Fibroblast of skin of right quadriceps (primary cell): ENCODE results near the gene SON.
A peak's percentile ranks its signal among the peaks of the same experiment; 100 is the strongest.
"Not testable (repeated sequence)": the region's sequence is repeated elsewhere in the genome, so short reads cannot be mapped to it uniquely, and the experiment has no call there.

Experiments used
- DNase-seq: peaks from one replicate; pipeline ENCODE4 v3.0.0-alpha.2; 2013

Gene SON

DNA sequence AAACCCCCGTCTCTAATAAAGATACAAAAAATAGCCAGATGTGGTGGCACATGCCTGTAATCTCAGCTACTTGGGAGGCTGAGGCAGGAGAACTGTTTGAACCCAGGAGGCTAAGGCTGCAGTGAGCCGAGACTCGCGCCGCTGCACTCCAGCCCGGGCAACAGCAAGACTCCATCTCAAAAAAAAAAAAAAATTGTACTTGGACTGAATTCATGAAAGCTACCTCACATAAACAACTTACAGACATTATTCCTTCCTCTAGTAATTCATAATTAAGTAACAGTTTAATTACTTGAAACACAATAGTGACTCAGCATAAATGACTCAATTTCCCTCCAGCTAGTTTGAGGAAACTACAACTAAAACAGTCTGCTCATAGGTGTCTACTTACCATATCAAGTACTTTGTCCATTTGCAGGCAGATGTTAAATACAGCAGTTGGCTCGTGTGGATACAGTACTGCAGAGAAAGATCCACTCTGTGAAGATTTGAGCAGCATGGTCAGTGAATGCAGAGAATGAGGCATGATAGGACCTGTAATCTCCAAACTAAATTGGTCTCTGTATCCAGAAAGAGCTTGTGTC lies 36.2 kb downstream of the SON start:
- peak; percentile 46 for DNase-seq

DNA sequence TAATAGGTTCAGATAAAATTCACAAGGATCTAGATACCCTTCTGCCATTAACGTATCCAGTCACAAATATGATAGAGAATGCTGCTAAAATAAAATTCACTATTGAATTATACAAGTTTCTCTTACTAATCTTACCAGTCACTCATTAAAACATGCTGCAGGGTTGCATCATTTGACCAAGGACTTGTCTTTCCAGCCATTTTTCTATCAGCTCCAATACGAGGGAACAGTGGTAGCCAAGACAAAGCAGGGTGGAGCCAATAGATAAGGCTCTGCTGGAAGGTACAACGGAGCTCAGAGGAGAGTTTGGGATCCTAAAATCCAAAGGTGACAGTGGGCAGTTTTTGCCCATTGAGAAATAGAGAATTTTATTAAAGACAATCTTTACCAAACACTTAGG lies 41.6 kb downstream of the SON start:
- DNase-seq = no peak

DNA sequence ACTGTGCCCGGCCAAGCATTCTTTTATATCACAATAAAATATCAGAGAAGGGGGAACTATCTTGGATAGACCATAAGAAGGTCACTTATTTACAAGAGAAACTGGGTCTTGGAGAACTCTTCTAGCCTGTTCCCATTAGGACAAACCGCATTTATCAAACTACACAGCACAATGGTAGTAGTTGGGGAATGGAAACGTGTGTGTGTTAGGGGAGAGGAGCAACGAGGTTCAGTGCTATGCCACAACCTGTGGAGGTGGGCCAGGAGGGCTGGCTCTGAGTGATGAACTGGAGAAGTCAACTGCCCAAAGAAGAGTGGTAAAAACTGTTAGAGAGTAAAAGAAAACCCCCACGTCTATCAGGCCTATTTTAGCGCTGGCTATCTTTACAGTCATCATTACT lies 44.1 kb downstream of the SON start:
- DNase-seq = no peak

DNA sequence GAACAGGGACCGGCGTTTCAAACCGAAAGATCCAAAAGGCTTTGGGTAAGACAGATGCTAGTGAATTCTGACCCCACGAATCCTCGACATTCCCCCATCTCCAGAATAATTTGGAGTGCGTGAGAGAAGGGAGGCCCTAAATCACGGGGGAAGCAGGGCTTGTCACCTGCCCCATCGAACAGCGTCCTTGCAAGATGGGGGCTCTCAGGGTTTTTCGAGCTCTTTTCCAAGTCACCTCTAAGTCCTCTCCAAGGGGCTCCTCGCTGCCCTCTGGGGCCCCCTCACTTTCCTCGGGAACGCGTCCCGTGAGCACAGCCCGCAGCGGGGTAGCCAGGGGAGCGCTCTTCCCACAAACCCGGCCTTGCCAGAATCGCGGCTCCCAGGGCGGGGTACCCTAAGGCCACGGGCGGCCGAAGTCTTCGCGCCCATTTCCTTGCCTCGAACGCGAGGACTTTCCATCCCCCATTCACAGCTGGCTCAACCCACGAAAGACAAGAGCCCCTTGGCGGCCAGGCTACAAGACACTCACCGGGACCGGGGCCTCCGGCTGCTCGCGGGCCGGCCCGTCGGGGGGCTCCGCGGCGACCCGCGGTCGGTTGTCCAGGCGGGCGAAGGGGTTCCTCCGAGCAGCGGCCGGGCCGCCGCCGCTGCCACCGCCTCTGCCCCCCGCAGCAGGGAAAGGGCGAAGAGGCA lies 45.1 kb downstream of the SON start:
- DNase-seq = peak; percentile 35

DNA sequence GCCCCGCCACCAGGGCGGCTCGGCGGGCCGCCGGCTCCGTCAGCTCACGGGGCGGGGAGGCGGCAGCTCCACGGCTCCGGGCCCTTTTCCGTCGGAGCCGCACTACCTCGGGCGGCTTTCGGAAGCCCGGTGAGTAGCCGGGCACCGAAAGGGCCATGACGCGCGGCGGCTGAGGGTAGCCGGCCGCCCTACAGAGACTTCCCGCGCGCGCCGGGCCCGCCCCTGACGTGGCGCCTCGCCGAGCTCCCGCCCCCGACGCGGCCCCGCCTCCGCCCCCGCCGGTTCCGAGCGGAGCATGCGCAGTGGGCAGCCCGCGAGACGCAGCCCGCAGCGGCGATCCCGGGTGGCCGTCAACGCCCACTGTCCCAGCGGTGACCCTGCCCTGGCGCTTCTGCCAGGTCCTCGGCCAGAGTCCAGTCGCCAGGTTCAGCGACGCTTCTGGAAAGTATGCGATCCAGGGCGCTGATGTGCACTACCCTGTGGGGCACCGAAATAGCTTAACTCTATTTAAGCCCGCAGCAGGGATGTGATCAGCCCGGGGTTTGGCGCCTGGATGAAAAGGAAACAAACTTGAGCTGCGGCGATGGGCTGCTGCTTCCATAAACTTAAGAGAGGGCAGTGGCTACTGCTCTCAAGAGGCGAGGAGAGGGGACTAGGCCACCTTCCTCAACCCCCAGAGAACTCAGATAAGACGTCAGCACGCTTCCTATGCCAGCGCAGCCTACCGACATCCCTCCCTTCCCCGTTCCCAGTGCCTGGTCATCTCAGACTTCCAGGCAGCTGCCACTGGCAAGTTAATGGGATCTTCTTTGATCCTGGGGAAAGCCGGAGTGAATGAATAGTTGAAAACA lies 45.9 kb downstream of the SON start, which contains the start of gene DONSON:
TSS of gene DONSON (minus strand) at position 200 of the 851 bp plus-strand sequence. CDS start at position 157, 43 bp downstream.
- DNase-seq = peak; percentile 81

DNA sequence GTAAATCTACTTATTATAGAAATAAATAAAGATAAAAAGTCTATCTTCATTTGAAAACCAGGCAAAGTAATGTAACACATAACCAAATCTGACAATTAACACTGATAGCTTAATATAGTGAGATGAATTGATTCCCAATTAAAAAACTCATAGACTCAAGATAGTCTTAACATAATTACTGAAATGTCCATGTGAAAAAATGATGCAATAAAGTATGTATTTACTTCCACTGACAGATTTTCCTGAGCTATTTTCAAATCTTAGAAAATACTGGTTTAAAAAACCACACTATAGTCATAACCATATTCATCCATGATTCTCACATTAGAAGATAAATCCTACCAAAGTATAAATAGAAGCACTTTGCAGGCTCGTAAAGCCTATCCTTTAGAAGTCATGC lies 55.2 kb downstream of the SON start:
- no peak for DNase-seq

DNA sequence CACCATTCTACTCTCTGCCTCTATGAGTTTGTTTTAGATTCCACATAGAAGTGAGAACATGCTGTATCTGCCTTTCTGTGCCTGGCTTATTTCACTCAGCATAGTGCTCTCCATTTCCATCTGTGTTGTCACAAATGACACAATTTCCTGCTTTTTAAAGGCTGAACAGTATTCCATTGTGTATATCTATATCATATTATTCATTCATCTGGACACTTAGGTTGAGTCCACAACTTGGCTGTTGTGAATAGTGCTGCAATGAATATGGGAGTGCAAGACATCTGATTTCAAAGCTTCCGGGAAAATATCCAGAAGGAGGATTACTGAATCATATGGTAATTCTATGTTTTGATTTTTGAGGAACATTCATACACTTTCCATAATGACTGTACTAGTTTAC lies 65.7 kb downstream of the SON start:
- DNase-seq = peak; percentile 13

DNA sequence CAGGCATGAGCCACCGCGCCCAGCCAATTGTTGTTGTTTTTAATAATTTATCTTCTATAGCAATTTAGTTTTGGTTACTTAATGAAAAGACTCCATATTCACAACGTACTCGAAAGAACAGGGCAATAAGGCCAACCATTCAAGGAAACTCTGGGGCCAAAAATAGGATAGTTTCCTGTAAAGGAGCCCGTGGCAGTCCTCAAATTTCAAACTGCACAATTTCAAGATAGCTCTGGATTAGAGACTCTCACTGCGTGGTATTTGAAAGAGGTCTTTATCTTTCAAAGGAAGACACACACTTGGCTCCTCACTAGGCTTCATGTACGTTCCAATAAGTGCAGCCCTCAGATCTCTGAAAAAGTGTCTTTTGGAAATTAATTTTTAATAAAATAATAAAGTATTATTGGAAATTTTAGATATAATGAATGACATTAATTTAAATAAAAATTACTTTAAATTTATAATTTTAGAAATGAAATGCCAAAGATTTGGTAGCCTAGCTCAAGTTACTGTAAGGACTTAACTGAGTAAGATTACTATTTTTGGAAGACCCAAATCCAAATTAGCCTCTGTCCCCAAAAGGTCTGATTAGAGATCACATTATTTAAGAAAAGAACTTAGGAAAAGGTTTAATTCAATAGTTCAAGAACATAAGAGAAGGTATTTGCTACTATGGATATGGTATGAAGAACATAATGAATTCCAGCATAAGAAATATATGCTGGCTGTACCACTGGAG lies 68.3 kb downstream of the SON start:
- no peak for DNase-seq

DNA sequence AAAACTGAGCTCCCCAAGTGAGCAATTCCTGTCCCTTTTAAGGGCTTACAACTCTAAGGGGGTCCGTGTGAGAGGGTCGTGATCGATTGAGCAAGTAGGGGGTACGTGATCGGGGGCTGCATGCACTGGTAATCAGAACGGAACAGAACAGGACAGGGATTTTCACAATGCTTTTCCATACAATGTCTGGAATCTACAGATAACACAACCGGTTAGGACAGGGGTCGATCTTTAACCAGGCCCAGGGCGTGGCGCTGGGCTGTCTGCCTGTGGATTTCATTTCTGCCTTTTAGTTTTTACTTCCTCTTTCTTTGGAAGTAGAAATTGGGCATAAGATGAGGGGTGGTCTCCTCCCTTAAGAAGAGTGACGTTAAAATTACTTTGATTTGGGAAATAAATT lies 74.7 kb downstream of the SON start:
- not testable (repeated sequence) for DNase-seq

DNA sequence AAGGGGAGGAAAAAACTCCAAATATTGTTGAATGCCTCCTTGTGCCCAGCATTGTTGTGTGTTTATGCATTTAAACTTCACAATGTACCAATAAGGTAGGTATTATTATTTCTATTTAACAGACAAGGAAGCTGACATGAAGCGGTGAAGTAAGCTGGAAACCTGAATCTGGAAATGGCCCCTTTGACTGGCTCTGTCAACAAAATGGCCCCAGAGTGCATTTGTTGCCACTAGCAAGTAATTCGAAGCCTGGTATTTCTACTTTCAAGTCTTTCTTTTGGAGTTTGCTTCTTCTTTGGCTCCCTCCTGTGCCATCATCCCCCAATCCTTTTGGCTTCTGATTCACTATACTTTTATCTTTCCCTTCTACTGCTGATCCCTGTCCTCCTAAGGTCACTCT lies 75.6 kb downstream of the SON start:
- no peak for DNase-seq

DNA sequence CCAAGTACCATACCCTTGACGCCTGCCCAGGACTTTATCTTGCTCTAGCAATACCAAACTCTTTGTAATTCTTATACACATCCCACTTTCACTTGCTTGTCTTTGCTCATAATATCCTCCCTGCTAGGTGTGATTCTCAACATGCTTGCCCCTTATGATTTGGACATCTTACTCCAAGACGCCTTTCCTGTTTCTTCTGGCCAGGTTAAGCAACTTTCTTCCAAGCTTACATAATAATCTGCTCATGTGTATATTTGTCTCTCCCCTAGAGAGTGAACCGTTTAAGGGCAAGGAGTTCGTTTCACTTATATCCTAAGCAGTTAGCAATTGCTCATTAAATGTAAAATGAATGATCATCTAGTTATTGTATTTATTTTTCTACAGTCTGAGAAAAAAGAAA lies 76.9 kb downstream of the SON start:
- no peak for DNase-seq

DNA sequence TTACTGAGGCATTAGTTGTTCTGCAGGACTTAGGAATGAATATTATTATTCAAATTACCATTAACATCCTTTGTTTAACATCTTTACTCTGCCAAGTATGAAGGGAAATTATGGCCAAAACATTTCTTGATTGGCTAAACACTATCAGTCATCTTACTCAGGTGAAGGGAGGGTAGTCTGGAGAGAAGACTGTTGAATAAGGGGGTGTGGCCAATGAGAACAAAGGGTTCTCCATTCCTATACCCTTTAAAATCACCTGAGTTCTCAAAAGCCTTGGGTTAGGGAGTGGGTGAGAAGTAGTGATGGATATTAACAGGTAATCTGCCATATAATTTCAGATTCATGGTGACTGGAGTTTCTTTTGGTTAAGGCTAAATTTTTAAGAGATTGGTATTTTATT lies 79.4 kb downstream of the SON start:
- DNase-seq = no peak

DNA sequence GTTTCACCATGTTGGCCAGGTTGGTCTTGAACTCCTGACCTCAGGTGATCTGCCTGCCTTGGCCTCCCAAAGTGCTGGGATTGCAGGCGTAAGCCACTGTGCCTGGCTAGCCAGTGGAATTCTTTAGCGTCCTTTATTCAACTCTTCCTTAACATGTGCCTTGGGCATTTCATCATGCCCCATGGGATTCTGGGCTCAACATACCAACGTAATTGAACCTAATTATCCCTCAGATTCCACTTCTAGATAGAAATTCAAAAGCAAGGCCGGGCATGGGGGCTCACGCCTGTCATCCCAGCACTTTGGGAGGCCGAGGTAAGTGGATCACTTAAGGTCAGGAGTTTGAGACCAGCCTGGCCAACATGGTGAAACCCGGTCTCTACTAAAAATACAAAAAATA lies 83.3 kb downstream of the SON start:
- DNase-seq = not testable (repeated sequence)
